ENCODE results near the gene MYL6B.
A peak's percentile ranks its signal among the peaks of the same experiment; 100 is the strongest.

The MYL6B gene

GRCh38 chr12:56124133-56124532 is 28.3 kb upstream of the MYL6B start:
- no peak for DNase-seq

- DNase-seq = peak; percentile 26
Observed at GRCh38 chr12:56126732-56127239, 25.6 kb upstream of the MYL6B start.

- no peak for DNase-seq
Observed at GRCh38 chr12:56127485-56127887, 24.9 kb upstream of the MYL6B start.

GRCh38 chr12:56127888-56128669 is 24.3 kb upstream of the MYL6B start, which contains the start of gene ESYT1:
Gene ESYT1, plus strand, starts transcription at chr12:56128267. Its CDS starts 53 bp downstream, at chr12:56128320.
- peak; percentile 100 for DNase-seq

- DNase-seq = peak; percentile 77
Observed at GRCh38 chr12:56128670-56129205, 23.6 kb upstream of the MYL6B start.

GRCh38 chr12:56129206-56129941 is 23.0 kb upstream of the MYL6B start:
- peak; percentile 76 for DNase-seq

GRCh38 chr12:56129942-56130495 is 22.4 kb upstream of the MYL6B start:
- DNase-seq = no peak

- DNase-seq = no peak
Observed at GRCh38 chr12:56130876-56131275, 21.5 kb upstream of the MYL6B start.

- no peak for DNase-seq
Observed at GRCh38 chr12:56134897-56135296, 17.5 kb upstream of the MYL6B start.

- no peak for DNase-seq
Observed at GRCh38 chr12:56137853-56138571, 14.4 kb upstream of the MYL6B start.

GRCh38 chr12:56141946-56142784 is 10.2 kb upstream of the MYL6B start:
- no peak for DNase-seq

- DNase-seq = no peak
Observed at GRCh38 chr12:56143217-56143616, 9.2 kb upstream of the MYL6B start.

GRCh38 chr12:56143870-56144269 is 8.5 kb upstream of the MYL6B start:
- DNase-seq = no peak

GRCh38 chr12:56145217-56145616 is 7.2 kb upstream of the MYL6B start:
- no peak for DNase-seq

GRCh38 chr12:56146492-56147460 is 5.6 kb upstream of the MYL6B start:
- DNase-seq = peak; percentile 38

- DNase-seq = peak; percentile 34
Observed at GRCh38 chr12:56150563-56150962, 1.8 kb upstream of the MYL6B start.

- DNase-seq = no peak
Observed at GRCh38 chr12:56151672-56152131, 685 bp upstream of the MYL6B start.

GRCh38 chr12:56152756-56153677 is 630 bp downstream of the MYL6B start:
- DNase-seq = no peak

- DNase-seq = no peak
Observed at GRCh38 chr12:56153678-56154065, 1.3 kb downstream of the MYL6B start.

Data from eye (tissue), 1 donor.